Stimulated activated CD4-positive, alpha-beta T cell treated with anti-CD3 and anti-CD28 coated beads, Interleukin-4, amount 100 ng/mL, for 24 hours (primary cell): ENCODE measurements around the gene CAGE1.
"Not testable (repeated sequence)": the region's sequence is repeated elsewhere in the genome, so short reads cannot be mapped to it uniquely, and the experiment has no call there.

Source experiments
- DNase-seq: peaks from one replicate; pipeline ENCODE4 v3.0.0-alpha.2; 2020

Gene CAGE1

GRCh38 chr6:7406743-7407142, 17.2 kb upstream of the CAGE1 start:
- no peak for DNase-seq

- no peak for DNase-seq
Observed at GRCh38 chr6:7404546-7404945, 15.0 kb upstream of the CAGE1 start.

- DNase-seq: no peak
Observed at GRCh38 chr6:7402716-7403115, 13.2 kb upstream of the CAGE1 start.

GRCh38 chr6:7401075-7401474, 11.5 kb upstream of the CAGE1 start:
- DNase-seq: no peak

GRCh38 chr6:7392402-7392801, 2.9 kb upstream of the CAGE1 start:
- no peak for DNase-seq

- DNase-seq: no peak
Observed at GRCh38 chr6:7391151-7391550, 1.6 kb upstream of the CAGE1 start.

- no peak for DNase-seq
Observed at GRCh38 chr6:7390226-7390878, 810 bp upstream of the CAGE1 start.

- DNase-seq: no peak
Observed at GRCh38 chr6:7389162-7389450, 436 bp downstream of the CAGE1 start.

- DNase-seq: no peak
Observed at GRCh38 chr6:7381092-7381491, 8.4 kb downstream of the CAGE1 start.

GRCh38 chr6:7378740-7379139, 10.8 kb downstream of the CAGE1 start:
- no peak for DNase-seq

- DNase-seq: no peak
Observed at GRCh38 chr6:7377961-7378360, 11.6 kb downstream of the CAGE1 start.

- DNase-seq: no peak
Observed at GRCh38 chr6:7373739-7374138, 15.8 kb downstream of the CAGE1 start.

- DNase-seq: no peak
Observed at GRCh38 chr6:7367408-7367807, 22.1 kb downstream of the CAGE1 start.

- DNase-seq: not testable (repeated sequence)
Observed at GRCh38 chr6:7351916-7352315, 37.6 kb downstream of the CAGE1 start.

- DNase-seq: not testable (repeated sequence)
Observed at GRCh38 chr6:7350591-7350990, 39.0 kb downstream of the CAGE1 start.

- not testable (repeated sequence) for DNase-seq
Observed at GRCh38 chr6:7347551-7347997, 42.0 kb downstream of the CAGE1 start.

GRCh38 chr6:7344773-7345450, 44.6 kb downstream of the CAGE1 start:
- DNase-seq: not testable (repeated sequence)

GRCh38 chr6:7343546-7344475, 45.7 kb downstream of the CAGE1 start:
- DNase-seq: no peak

- no peak for DNase-seq
Observed at GRCh38 chr6:7341989-7342742, 47.4 kb downstream of the CAGE1 start.

- DNase-seq: no peak
Observed at GRCh38 chr6:7341271-7341670, 48.3 kb downstream of the CAGE1 start.

GRCh38 chr6:7339007-7339732, 50.4 kb downstream of the CAGE1 start:
- peak; percentile 7 for DNase-seq

GRCh38 chr6:7338031-7338430, 51.5 kb downstream of the CAGE1 start:
- no peak for DNase-seq
